GM12878 (cell line): ENCODE data around the gene XYLB.

Source experiments
- DPF2 ChIP-seq: fragments of 450-650 bp; IDR thresholded peaks from 2 replicates; pipeline ENCODE4 v1.6.1; 2017; ENCODE audit warnings: mild to moderate bottlenecking
- POLR2A ChIP-seq: IDR thresholded peaks from 2 replicates; pipeline ENCODE4 v1.6.1; 2011; ENCODE audit warnings: low read depth, mild to moderate bottlenecking, low read length
- RAD21 ChIP-seq: IDR thresholded peaks from 2 replicates; pipeline ENCODE4 v1.6.1; 2011; ENCODE audit warnings: mild to moderate bottlenecking, low read depth, low read length, moderate library complexity; ENCODE audit not compliant: insufficient read depth
- SMAD1 ChIP-seq: fragments of 450-650 bp; IDR thresholded peaks from 2 replicates; pipeline ENCODE4 v1.6.1; 2018; ENCODE audit warnings: mild to moderate bottlenecking, low read depth; ENCODE audit not compliant: partially characterized antibody
- TAF1 ChIP-seq: IDR thresholded peaks from 2 replicates; pipeline ENCODE4 v1.6.1; 2011; ENCODE audit warnings: mild to moderate bottlenecking, low read depth, low read length, borderline replicate concordance
- TF ChIP-seq, protein P1 (sequence below): IDR thresholded peaks from 2 replicates; pipeline ENCODE4 v1.6.1; 2012; ENCODE audit warnings: low read depth, low read length, improper control_type of control experiment

DNA sequence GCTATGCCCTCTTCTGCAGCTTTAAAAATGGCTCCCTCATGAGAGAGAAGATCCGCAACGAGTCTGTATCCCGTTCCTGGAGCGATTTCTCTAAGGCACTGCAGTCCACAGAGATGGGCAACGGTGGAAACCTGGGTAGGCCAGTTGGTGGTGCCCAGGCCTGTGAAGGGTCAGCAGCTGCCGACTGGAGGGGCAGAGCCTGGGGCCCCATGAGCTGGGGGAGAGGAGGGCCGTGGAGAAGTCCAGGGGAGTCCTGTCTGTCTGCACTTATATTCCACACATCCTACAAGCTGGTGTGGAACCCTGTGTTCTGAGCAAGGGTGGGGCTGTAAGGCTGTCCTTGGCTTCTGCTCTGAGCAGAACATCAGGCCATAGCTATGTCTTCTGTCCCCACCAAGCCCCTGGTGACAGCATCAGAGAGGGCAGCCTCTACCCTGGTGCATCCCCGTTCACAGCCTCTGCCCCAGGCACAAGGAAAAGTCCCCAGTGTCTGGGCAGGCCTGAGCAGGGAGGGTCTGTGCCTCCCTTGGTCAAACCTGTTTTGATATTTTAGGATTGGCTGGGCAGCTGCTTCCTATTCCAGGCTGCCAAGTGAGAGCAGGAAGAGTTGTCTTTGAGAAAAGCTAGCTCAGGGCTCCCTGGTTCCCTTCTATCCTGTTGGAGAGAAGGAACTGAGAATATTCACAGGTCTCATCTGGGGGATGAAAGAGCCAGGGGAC, 29.7 kb downstream of the XYLB start:
- TF ChIP-seq TAF1 (no peak), POLR2A (no peak), RAD21 (no peak), DPF2 (no peak), SMAD1 (no peak)
- TF ChIP-seq, protein P1, sequence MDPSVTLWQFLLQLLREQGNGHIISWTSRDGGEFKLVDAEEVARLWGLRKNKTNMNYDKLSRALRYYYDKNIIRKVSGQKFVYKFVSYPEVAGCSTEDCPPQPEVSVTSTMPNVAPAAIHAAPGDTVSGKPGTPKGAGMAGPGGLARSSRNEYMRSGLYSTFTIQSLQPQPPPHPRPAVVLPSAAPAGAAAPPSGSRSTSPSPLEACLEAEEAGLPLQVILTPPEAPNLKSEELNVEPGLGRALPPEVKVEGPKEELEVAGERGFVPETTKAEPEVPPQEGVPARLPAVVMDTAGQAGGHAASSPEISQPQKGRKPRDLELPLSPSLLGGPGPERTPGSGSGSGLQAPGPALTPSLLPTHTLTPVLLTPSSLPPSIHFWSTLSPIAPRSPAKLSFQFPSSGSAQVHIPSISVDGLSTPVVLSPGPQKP = no peak
